GM21786 (cell line): ENCODE results near the gene N4BP2L1.
"Not testable (repeated sequence)": the region's sequence is repeated elsewhere in the genome, so short reads cannot be mapped to it uniquely, and the experiment has no call there.

Experiments
- ATAC-seq: cut with Tn5 transposase; IDR thresholded peaks from one replicate; pipeline ENCODE4 v1.9.1; 2021; ENCODE audit not compliant: unreplicated experiment

The N4BP2L1 gene

DNA sequence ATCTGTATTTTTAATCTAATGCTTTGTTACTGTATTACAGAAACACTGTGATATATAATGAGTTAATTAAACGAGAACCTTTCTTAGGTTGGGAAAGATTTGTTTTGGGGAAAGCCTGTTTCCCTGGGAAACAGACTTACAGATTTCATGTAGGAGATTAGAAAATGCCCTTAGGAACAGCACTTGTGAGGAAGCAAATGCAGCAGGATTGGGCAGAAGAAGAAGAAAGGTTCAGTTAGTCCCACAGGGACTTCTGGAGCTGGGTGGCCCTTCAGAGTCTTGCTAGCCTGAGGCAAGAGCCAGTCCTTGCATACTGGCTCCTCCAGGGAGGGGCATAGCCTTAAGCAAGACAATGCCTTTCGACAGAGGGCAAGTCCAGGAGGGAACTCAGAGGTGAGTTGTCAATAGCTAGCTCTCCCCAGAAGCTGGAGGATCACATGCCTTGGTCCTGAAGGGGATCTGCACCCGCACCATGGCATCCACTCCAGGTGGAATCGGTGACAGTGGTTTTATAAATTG lies 36.8 kb downstream of the N4BP2L1 start:
- no peak for ATAC-seq

DNA sequence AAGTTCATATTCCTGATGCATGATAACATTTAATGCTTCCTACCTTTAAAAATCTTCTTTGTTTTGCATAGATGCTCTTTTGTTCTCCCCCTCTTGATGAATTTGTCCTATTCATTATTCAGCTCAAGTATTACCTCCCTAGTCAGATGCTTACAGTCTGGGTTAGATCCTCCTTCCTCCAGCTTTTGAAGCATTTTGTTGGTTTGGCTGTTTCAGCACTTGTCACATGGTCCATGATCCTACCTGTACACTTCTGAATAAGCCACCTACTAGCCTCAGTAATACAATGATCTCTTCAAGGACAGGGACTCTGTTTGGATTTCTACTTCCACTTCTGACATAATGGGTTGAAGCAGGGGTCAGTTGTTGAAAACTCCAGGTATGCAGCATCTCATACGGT lies 37.4 kb downstream of the N4BP2L1 start:
- ATAC-seq, result no peak

DNA sequence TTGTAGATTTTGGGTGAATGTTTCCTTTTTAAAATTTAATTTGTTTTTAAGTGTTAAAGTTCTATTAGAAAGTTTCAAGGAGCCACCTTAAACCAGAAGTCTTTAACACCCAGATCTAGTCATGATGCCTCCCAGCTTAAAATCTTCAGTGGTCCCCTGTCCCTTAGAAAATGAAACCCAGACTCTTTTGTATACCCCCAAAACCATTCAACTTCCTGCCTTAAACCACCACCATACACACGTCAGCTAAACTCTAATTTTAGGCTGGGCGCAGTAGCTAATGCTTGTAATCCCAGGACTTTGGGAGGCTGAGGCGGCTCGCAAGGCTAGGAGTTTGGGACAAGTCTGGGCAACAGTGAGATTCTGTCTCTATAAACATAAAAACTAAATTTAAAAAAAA lies 37.9 kb downstream of the N4BP2L1 start:
- ATAC-seq, result no peak

DNA sequence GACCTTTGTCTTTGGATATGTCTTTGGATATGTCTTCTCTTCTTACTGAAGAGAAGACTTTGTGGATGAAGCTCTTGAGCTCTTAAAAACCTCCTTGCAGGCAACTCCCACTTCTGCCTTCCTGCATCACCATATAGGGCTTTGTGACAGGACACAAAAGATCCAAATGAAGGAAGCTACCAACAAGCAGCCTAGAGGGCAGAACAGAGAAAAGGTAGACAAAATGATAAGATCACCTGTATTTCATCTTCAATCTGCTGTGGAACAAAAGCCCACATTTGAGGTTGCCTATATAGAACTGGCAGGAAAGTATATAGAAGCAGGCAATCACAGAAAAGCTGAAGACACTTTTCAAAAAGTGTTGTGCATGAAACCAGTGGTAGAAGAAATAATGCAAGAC lies 42.5 kb downstream of the N4BP2L1 start:
- no peak for ATAC-seq

DNA sequence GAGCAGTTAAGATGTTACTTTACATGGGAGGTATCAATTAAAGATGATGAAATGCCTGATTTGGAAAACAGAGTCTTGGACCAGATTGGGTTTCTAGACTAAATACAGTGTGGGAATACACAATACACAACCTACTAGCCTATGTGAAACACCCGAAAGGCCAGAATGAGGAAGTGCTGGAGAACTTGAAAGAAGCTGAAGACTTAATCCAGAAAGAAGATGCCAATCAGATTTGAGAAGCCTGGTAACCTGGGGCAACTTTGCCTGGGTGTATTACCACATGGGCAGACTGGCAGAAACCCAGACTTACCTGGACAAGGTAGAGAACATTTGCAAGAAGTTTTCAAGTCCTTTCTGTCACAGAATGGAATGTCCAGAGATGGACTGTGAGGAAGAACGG lies 43.2 kb downstream of the N4BP2L1 start:
- ATAC-seq, result no peak

DNA sequence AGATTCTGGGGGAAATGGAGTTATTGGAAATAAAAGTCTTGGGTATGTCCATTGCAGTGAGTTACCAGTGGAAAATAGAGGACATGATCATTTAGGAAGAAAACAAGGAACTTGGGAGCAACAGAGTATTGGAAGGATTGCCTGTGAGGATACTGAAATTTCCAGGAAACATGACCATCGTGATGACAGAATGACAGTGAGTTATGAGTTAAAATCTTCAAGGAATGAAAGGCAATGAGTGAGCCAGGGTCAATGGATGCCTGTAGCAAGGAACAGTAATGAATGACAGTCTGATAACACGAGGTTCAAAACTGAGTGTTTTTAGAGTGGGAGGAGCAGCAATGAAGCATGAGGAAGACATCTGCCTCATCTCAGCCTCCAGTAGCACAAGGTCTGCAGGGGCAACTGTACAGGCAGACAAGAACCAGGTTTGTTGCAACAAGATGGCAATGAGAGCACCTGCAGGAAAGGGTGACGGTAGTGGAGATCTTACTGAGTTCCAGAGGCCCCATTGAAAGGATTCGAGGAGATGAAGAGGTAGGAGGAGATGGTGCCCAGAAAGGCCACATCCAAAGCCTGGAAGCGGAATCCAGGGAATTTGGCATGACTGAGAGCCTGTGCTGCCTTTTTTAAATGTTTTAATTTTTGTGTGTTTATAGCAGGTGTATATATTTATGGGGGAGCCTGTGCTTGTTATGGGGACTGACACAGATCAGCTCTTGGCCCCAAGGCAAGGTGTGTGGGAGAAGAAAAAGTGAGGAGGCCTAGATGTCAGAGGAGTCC lies 43.9 kb downstream of the N4BP2L1 start:
- no peak for ATAC-seq

DNA sequence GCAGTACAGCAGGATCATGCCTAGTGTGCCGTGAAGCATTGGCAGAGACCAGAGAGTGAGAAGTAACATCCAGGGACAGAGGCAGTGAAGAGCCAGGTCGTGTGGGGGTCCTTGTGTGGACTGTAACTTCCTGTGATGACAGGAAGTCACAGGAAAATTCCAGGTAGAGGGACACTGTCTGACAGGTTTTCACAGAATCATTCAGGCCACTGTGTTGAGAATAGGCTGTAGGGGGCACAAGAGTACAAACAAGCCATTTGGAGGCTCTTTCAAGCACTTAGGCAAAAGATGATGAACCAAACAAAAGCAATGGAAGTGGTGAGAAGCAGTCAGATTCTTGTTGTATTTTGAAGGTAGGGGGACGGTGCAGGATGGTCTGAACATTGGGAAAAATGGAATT lies 46.4 kb downstream of the N4BP2L1 start:
- ATAC-seq, result no peak

DNA sequence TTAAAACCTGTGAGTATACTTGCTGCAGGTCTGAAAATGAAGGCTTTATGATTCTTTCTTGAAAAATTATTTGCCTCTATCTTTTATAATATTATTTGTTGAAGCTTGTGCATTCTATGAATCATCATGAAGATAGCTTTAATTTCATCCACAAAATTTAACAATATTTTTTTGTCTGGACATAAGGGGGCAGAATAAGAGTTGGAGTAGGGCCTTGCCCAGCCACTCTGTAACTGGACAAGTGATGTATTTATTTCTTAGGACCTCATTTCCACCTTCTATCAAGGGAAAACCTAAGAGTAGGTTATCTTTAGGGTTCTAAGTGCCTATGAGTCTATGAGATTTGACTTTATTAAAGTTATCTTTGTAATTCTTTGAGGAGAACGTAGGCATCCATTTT lies 49.9 kb downstream of the N4BP2L1 start:
- no peak for ATAC-seq

DNA sequence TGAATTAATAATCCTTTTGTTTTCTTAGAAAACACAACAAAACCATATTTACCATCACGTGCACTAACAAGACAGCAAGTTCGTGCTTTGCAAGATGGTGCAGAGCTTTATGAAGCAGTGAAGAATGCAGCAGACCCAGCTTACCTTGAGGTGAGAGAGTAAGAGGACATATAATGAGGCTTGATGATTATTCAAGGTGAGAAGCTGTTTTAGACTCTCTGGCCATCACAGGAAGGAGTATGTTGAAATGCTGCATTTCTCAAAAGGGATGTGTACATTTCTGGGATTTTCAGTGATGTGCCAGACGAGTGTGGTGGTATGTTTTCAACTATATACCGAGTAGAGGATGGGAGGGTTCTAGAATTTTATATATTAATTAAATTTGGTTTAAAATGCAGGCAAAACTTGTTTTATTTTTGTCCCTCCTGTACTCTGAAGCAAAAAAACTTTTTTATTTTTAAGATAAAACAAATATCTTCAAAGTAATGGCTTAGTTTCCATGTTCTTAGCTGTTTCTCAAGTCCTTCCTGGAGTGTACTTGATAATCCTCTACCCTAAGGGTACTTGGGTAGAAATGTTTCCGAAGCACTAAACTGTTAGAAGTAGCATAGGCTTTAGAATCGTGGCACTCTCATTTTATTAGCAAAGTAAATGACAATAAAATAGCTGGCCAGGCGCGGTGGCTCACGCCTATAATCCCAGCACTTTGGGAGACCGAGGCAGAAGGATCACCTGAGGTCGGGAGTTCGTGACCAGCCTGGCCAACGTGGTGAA lies 51.1 kb downstream of the N4BP2L1 start:
- no peak for ATAC-seq

DNA sequence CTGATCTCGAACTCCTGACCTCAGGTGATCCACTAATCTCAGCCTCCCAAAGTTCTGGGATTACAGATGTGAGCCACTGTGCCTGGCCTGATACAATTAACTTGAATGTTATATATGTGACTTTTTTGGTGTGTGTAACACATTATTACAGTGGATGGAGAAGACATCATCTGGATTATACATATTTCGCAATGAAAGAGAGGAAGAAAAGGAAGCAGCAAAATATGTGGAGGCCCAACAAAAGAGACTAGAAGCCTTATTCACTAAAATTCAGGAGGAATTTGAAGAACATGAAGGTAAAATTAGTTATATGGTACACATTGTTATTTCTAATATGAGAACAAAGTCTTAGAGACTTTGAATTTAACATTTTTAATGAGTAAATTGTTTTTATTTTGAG lies 57.1 kb downstream of the N4BP2L1 start:
- ATAC-seq, result no peak

DNA sequence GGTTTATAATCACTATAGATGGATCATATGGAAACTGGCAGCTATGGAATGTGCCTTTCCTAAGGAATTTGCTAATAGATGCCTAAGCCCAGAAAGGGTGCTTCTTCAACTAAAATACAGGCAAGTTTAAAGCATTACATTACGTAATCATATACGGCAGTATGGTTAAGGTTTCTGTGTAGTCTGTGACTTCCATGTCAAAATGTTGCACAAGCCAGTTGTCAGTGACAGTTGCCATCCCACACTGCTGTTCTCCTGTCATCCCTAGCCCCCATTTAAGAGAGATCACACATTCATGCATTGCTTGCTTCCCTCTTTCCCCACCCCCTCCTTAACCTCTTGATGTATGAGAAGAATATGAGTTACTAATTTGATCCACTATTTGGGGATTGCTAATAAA lies 65.4 kb downstream of the N4BP2L1 start:
- no peak for ATAC-seq

DNA sequence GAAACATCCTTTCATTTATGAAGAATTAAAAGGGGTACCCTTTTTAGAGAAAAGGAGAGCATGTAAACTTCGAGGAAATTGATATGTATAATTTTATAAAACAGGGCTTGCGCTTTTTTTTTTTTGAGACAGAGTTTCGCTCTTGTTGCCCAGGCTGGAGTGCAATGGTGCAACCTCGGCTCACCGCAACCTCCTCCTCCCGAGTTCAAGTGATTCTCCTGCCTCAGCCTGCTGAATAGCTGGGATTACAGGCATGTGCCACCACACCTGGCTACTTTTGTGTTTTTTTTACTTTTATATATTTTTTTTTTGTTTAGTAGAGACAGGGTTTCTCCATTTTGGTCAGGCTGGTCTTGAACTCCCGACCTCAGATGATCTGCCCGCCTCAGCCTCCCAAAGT lies 72.0 kb downstream of the N4BP2L1 start:
- not testable (repeated sequence) for ATAC-seq

DNA sequence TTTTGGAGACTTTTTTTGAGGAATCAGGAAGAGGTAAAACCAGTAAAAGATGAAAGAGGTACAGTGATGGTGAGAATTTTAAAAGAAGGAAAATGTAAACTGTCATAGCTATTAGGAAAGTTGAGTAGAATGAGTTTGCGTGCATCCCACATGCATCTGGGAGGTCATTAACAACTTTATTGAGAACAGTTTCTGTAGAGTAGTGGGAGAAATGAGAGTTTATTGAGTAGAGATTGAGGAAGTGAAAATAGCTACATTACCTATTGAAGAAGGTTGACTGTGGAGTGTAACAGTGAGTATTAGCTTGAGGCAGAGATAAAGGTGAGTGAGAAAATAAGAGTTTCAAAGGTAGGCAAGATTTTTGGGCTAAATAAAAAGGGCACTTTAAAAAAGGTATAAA lies 73.9 kb downstream of the N4BP2L1 start:
- peak; percentile 79 for ATAC-seq

DNA sequence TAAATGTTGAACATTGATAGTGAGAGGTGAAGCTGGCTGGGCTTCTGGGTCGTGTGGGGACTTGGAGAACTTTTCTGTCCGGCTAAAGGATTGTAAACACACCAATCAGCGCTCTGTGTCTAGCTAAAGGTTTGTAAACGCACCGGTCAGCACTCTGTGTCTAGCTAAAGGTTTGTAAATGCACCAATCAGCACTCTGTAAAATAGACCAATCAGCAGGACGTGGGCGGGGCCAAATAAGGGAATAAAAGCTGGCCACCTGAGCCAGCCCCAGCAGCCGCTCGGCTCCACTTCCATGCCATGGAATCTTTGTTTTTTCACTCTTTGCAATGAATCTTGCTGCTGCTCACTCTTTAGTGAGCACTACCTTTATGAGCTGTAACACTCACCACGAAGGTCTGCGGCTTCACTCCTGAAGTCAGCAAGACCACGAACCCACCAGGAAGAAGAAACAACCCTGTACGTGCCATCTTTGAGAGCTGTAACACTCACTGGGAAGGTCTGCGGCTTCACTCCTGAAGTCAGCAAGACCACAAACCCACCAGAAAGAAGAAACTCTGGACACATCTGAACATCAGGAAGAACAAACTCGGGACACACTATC lies 77.0 kb downstream of the N4BP2L1 start:
- not testable (repeated sequence) for ATAC-seq
